Lower leg skin (tissue), 4 donors: ENCODE data around the gene FLII. TPM values are rescaled to one million over a fixed set of nuclear protein-coding genes. Genes with fewer than 3 reads are reported as not detected.

Source experiments
- DNase-seq, 2 donors: peaks; one replicate each; pipeline ENCODE4 v3.0.0-alpha.2; 2019; ENCODE audit warnings: low spot score in 2 of 2
- H3K4me3 ChIP-seq: fragments of 200-600 bp; sonication (generic); 2 replicates; pipeline ENCODE4 v1.5.1; 2017; ENCODE audit warnings: mild to moderate bottlenecking, low read depth; ENCODE audit not compliant: poor library complexity, severe bottlenecking
- POLR2A ChIP-seq, 2 donors: fragments of 450-650 bp; IDR thresholded peaks; one replicate each; pipeline ENCODE4 v1.6.1; 2016 to 2017; ENCODE audit warnings: antibody characterized with exemption in 2 of 2, mild to moderate bottlenecking in 1 of 2, moderate library complexity in 1 of 2
- WGBS, 2 donors: methylation state at CpG; one replicate each; pipeline ENCODE4 v1.1.5; 2018; 5-methylcytosine and 5-hydroxymethylcytosine counted together
- intact Hi-C: fragments of 100-400 bp; cut with DNase I; formaldehyde crosslinking; loops from one replicate; pipeline ENCODE4 v1.15.0; 2023; ENCODE audit warnings: low total_unique reads
- total RNA-seq, 4 donors: library from RNA; depleted of rRNA; stranded (reverse); fragments of >200 nt; gene quantifications; one replicate each; pipeline ENCODE4 v1.1.0, GENCODE V29; 2016
- TF ChIP-seq, protein P1 (sequence below), 3 donors: fragments of 450-650 bp; IDR thresholded peaks; one replicate each; pipeline ENCODE4 v1.5.1; 2016; ENCODE audit warnings: antibody characterized with exemption in 3 of 3, mild to moderate bottlenecking in 3 of 3, moderate library complexity in 2 of 3

The FLII gene
- total RNA-seq, 4 donors from 2014 or later = 202 to 292 (median 238) TPM

DNA sequence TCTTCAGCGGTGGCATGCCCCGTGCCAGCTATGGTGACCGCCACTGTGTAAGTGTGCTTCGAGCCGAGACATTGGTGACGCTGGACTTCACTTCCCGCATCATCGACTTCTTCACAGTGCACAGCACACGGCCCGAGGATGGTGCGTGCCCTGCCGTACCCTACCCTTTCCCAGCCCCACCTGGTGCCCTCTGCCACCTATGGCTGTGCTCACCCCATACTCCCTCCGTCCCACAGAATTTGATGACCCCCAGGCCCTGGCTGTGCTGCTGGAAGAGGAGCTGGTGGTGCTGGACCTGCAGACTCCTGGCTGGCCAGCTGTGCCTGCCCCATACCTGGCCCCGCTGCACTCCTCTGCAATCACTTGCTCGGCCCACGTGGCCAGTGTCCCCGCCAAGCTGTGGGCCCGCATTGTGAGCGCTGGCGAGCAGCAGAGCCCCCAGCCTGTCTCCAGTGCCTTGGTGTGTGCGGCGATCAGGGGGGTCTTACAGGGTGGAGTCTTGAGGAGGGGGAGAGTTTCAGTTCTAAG is 23.6 kb downstream of the FLII start:
- no peak overlapping the region for H3K4me3 ChIP-seq
- intact Hi-C loops = no loop called here
- no peak for DNase-seq
- WGBS, 2 donors = 95 to 97% methylated on average over 22 of the region's 22 CpGs
- TF ChIP-seq POLR2A (IDR thresholded peaks at IDR 0.05) = no peak
- TF ChIP-seq, protein P1, sequence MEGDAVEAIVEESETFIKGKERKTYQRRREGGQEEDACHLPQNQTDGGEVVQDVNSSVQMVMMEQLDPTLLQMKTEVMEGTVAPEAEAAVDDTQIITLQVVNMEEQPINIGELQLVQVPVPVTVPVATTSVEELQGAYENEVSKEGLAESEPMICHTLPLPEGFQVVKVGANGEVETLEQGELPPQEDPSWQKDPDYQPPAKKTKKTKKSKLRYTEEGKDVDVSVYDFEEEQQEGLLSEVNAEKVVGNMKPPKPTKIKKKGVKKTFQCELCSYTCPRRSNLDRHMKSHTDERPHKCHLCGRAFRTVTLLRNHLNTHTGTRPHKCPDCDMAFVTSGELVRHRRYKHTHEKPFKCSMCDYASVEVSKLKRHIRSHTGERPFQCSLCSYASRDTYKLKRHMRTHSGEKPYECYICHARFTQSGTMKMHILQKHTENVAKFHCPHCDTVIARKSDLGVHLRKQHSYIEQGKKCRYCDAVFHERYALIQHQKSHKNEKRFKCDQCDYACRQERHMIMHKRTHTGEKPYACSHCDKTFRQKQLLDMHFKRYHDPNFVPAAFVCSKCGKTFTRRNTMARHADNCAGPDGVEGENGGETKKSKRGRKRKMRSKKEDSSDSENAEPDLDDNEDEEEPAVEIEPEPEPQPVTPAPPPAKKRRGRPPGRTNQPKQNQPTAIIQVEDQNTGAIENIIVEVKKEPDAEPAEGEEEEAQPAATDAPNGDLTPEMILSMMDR (IDR thresholded peaks at IDR 0.05) = no peak

GRCh38 chr17:18233803-18234518 is 24.6 kb downstream of the FLII start:
- WGBS, 2 donors = 88 to 94% methylated on average over 18 to 21 of the region's 22 CpGs
- no peak for DNase-seq
- TF ChIP-seq, protein P1 (IDR thresholded peaks at IDR 0.05) = no peak
- no peak for TF ChIP-seq POLR2A (IDR thresholded peaks at IDR 0.05)
- intact Hi-C loops = no loop called here
- no peak overlapping the region for H3K4me3 ChIP-seq

DNA sequence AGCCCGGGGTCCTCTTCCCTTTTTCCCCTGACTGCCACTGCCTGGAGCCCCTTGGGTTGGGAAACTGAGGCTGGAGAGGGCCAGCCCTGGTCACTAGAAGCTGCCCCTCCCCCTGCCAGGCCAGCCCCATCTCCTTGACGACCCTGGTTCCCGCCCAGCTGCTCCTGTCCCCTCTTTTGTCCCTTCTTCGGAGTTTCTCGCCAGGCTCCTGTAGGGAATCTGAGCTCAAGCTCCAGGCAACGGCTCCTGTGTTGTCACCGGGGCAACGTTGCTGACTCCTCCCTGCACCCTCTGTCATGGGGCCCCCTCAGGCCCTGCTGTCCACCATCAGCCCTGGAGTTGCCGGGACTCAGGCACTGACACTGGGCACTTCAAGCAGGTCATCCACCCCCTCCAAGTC is 27.4 kb downstream of the FLII start:
- intact Hi-C loops = no loop called here
- no peak overlapping the region for H3K4me3 ChIP-seq
- 69 to 73% methylated on average over 9 of the region's 9 CpGs for WGBS, 2 donors
- TF ChIP-seq POLR2A (IDR thresholded peaks at IDR 0.05) = no peak
- TF ChIP-seq, protein P1 (IDR thresholded peaks at IDR 0.05) = no peak
- DNase-seq = no peak

DNA sequence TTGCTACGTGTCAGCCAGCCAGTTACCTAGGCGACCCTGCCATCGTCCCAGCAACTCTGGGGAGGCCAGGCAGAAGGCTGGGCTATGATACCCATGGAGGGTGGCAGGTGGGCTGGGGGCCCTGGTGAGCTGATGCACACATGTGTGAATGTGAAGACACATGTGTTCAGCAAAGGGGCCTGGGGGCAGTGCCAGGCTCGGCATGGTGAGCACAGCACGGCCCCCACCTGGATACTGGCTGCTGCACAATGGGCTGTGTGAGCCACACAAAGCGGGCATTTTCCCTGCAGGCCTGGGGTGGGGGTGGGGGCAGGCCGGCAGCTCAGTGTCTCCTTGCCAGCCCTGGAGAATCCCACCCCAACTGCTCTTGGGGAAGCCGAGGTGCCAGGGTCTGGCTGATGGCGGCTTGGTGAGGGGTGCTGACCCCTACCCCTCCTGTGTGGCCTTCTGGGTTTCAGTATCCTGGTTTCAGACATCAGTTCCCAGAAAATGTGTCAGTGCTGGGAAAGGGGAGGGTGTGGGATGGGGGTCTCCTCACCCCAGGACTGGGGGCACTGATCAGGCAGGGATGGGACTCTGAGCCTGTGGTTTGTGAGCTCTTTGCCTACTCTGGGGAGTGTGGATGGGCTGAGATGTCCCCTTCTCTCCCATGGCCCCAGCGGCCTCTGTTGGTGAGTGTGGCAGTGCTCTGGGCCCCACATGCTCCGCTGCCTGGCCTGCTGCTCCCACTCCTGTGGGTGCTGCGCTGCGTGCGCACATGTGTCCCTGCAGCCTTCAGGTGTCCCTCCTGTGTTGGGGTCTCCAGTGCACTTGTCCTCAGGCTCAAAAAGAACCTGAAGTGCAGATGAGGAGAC is 28.0 kb downstream of the FLII start:
- WGBS, 2 donors = 81 to 85% methylated on average over 12 of the region's 14 CpGs

GRCh38 chr17:18229771-18230170 is 28.8 kb downstream of the FLII start:
- intact Hi-C loops = no loop called here
- WGBS, 2 donors = 95 to 98% methylated on average over 6 to 7 of the region's 7 CpGs

More for the DNA sequence above, 28.0 kb downstream of the FLII start:
- no peak overlapping the region for H3K4me3 ChIP-seq
- intact Hi-C loops = no loop called here
- TF ChIP-seq POLR2A (IDR thresholded peaks at IDR 0.05) = no peak
- TF ChIP-seq, protein P1 (IDR thresholded peaks at IDR 0.05) = no peak
- DNase-seq = no peak

More at GRCh38 chr17:18229771-18230170, 28.8 kb downstream of the FLII start:
- TF ChIP-seq, protein P1 (IDR thresholded peaks at IDR 0.05) = no peak
- TF ChIP-seq POLR2A (IDR thresholded peaks at IDR 0.05) = no peak
- no peak overlapping the region for H3K4me3 ChIP-seq
- DNase-seq = no peak
